ENCODE data around the gene NAT9.

- no peak for TF ChIP-seq PPARA (CRISPR knock-in tag; IDR thresholded peaks at IDR 0.05; ENCODE audit: borderline replicate concordance)
- no peak for TF ChIP-seq TSHZ2 (CRISPR knock-in tag; IDR thresholded peaks at IDR 0.05)
- no peak for TF ChIP-seq ZC3H10 (CRISPR knock-in tag; IDR thresholded peaks at IDR 0.05)
- TF ChIP-seq SNAI2 (CRISPR knock-in tag; IDR thresholded peaks at IDR 0.05) = no peak
- TF ChIP-seq TOX (CRISPR knock-in tag; IDR thresholded peaks at IDR 0.05; ENCODE audit: borderline replicate concordance) = no peak
- no peak for TF ChIP-seq ARNTL (CRISPR knock-in tag; IDR thresholded peaks at IDR 0.05; ENCODE audit: borderline replicate concordance, low read depth)
- no peak for TF ChIP-seq CSRNP3 (CRISPR knock-in tag; IDR thresholded peaks at IDR 0.05)
- TF ChIP-seq TCF4 (CRISPR knock-in tag; IDR thresholded peaks at IDR 0.05; ENCODE audit: borderline replicate concordance) = no peak
Measured at GRCh38 chr17:74807441-74807840, 31.3 kb upstream of the NAT9 start.
